GM18861 (cell line): Measurements from ENCODE around the gene NXPE4.
"Not testable (repeated sequence)": the region's sequence is repeated elsewhere in the genome, so short reads cannot be mapped to it uniquely, and the experiment has no call there.

Experiments
- ATAC-seq: cut with Tn5 transposase; IDR thresholded peaks from one replicate; pipeline ENCODE4 v1.9.1; 2021; ENCODE audit not compliant: unreplicated experiment

NXPE4 gene

DNA sequence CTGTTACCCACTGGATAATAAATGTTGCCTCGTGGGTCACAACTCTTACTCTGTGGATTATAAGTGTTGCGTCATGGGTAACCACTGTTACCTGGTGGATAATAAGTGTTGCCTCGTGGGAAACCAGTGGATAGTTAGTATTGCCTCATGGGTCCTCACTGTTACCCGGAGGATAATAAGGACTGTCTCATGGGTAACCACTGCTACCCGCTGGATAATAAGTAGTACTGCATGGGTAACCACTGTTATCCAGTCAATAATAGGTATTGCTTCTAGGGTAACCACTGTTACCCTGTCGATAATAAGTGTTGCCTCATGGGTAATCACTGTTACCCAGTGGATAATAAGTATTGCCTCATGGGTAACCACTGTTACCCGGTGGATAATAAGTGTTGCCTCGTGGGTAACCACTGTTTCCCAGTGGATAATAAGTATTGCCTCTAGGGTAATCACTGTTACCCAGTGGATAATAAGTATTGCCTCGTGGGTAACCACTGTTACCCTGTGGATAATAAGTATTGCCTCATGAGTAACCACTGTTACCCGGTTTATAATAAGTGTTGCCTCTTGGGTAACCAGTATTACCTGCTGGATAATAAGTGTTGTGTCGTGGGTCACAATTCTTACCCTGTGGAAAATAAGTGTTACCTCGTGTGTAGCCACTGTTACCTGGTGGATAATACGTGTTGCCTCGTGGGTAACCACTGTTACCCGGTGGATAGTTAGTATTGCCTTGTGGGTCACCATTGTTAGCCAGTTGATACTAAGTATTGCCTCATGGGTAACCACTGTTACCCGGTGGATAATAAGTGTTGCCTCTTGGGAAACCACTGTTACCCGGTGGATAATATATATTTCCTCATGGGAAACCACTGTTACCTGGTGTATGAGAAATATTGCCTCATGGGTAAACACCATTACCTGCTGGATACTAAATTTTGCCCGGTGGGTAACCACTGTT is 15.7 kb upstream of the NXPE4 start:
- ATAC-seq: no peak

- ATAC-seq: no peak
These were observed 15.0 kb upstream of the NXPE4 start for GRCh38 chr11:114610550-114610949.

GRCh38 chr11:114609429-114609828 is 13.8 kb upstream of the NXPE4 start:
- ATAC-seq: no peak

GRCh38 chr11:114608605-114609004 is 13.0 kb upstream of the NXPE4 start:
- not testable (repeated sequence) for ATAC-seq

DNA sequence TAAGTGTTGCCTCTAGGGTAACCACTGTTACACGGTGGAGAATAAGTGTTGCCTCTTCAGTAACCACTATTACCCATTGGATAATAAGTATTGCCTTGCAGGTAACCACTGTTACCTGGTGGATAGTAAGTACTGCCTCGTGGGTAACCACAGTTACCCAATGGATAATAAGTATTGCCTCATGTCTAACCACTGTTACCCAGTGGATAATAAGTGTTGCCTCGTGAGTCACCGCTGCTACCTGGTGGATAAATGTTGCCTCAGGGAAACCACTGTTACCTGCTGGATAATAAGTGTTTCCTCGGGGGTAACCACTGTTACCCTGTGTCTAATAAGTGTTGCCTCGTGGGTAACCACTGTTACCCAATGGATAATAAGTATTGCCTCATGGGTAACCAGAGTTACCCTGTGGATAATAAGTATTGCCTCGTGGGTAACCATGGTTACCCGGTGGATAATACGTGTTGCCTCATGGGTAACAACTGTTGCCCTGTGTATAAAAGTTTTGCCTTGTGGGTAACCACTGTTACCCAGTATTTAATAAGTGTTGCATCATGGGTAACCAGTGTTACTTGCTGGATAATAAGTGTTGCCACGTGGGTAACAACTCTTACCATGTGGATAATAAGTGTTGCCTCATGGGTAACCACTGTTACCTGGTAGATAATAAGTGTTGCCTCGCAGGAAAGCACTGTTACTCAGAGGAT is 12.3 kb upstream of the NXPE4 start:
- ATAC-seq: no peak

- not testable (repeated sequence) for ATAC-seq
These were observed 11.2 kb upstream of the NXPE4 start for GRCh38 chr11:114606802-114607075.

GRCh38 chr11:114606003-114606801 is 10.6 kb upstream of the NXPE4 start:
- no peak for ATAC-seq

- ATAC-seq: no peak
These were observed 9.8 kb upstream of the NXPE4 start for GRCh38 chr11:114605370-114605769.

DNA sequence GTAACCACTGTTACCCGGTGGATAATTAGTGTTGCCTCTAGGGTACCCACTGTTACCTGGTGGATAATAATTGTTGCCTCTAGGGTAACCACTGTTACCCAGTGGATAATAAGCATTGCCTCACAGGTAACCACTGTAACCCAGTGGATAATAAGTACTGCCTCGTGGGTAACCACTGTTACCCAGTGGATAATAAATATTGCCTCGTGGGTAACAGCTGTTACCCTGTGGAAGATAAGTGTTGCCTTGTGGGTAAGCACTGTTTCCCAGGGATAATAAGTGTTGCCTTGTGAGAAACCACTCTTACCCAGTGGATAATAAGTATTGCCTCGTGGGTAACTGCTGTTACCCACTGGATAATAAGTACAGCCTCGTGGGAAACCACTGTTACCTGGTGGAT is 9.3 kb upstream of the NXPE4 start:
- ATAC-seq: no peak

DNA sequence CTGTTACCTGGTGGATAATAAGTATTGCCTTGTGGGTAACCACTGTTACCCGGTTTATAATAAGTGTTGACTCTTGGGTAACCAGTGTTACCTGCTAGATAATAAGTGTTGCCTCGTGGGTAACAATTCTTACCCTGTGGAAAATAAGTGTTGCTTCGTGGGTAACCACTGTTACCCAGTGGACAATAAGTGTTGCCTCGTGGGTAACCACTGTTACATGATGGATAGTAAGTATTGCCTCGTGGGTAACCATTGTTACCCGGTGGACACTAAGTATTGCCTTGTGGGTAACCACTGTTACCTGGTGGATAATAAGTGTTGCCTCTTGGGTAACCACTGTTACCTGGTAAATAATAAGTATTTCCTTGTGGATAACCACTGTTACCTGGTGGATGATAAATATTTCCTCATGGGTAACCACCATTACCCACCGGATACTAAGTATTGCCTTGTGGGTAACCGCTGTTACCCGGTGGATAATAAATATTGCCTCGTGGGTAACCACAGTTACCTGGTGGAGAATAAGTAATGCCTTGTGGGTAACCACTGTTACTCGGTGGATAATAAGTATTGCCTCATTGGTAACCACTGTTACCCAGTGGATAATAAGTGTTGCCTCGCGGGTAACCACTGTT is 8.7 kb upstream of the NXPE4 start:
- no peak for ATAC-seq

DNA sequence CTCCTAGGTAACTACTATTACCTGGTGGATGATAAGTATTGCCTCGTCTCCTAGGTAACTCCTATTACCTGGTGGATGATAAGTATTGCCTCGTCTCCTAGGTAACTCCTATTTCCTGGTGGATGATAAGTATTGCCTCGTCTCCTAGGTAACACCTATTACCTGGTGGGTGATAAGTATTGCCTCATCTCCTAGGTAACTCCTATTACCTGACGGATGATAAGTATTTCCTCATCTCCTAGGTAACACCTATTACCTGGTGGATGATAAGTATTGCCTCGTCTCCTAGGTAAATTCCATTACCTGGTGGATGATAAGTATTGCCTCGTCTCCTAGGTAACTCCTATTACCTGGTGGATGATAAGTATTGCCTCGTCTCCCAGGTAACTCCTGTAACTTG is 7.6 kb upstream of the NXPE4 start:
- not testable (repeated sequence) for ATAC-seq

DNA sequence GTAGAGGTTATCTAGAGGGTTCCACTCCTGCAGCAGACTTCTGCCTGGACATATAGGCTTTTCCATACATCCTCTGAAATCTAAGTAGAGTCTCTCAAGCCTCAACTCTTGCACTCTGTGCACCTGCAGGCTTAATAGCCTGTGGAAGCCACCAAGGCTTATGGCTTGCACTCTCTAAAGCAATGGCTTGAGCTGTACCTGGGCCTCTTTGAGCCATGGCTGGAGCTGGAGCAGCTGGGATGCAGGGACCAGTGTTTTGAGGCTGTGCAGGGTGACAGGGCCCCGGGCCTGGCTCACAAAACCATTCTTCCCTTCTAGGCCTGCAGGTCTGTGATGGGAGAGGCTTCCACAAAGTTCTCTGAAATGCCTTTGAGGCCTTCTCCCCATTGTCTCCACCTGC is 2.9 kb upstream of the NXPE4 start:
- no peak for ATAC-seq

DNA sequence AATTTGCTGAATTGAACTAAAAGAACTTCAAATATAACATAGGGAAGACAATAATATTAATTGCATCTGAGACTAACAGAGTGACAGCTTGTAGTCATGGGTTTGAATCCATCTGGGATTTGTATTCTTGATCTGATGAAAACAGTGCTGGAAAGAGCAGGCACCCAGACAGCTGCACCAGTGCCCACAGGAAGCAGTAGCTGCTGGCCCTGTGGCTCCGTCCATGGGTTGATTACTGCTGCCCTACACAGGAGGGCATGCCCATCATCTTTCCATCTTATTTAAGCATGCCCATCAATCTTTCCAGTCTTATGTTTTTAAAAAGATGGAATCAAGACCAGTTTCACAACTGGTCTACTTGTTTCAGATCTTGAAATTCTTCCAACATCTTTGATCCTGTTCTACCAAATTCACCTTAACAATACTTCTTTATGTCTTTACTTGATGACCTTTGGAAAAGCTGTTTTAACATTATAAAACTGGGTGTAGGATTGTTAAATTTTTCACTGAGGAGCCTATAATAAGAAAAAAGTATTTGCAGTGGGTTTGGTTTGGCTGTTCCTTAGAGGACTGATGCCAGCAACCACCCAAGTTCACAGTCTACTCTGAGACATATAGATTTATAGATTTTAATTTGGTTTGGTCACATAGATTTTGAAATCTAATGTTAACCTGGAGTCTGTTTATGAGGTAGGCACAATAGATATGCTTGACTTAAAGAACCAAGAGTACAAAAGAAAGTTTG is 761 bp upstream of the NXPE4 start:
- ATAC-seq: no peak

- no peak for ATAC-seq
These were observed 883 bp downstream of the NXPE4 start for GRCh38 chr11:114594703-114595102.

DNA sequence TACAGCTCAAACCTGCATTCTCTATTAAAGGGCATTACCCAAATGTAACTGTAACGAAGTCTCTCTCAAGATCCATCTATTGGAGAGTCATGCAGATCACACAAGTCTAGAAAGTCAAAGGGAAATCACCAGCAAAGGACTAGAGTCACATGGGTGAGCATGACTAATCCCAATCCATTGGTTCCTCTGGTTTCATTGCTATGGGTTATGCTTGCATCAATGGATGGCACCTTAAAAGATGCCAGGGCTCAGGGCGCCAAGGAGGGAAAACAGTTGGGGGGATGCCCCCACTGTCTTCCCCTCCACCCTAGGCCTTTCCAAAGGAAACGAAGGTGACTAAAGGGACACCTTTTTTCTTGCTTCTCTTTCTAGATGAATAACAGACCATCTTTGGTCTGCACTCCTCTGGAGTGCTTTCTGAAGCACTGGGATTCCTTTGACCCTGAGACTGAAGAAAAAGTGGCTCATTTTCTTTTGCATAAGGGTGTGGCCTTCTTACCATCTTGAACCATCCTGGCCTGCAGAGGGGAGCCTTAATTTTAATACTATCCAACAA is 8.1 kb downstream of the NXPE4 start:
- ATAC-seq: no peak

DNA sequence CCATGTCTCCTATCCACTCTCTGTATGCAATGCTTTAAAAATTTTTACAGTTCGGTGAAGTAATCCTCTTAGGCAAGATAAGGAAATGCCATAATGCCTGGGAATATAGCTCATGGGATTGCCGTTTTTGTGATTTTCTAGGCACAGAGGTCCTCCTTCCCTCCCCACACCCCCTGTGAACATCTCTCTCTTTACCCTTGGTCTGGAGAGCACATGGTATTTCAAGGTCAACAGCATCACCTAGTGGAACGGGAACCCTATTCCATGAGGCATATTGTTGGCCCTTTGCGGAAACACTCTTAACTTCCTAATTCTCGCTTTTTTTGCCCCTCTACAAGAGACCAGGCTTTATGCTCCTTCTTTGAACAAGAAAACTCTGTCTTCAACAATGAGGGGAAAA is 8.8 kb downstream of the NXPE4 start:
- ATAC-seq: no peak

GRCh38 chr11:114571712-114572111 is 23.9 kb downstream of the NXPE4 start:
- no peak for ATAC-seq

DNA sequence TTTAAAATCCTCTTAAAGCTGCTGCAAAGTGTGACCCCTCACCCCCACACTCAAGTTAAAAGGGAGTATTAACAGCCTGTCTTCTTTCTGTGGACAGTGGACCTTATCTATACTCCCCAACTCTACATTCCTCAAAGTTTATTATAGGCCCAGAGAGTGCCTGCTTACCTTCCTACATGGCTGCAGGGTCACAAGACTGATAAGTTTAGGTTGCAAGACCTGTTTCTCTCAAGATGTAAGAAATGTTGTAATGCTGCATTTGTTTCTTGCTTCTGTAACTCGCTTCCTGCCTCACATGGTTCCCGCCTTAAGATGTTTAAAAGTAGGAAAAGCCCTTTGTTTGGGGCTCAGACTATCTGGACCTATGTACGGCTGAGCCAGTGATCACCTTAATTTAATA is 25.8 kb downstream of the NXPE4 start:
- ATAC-seq: no peak

DNA sequence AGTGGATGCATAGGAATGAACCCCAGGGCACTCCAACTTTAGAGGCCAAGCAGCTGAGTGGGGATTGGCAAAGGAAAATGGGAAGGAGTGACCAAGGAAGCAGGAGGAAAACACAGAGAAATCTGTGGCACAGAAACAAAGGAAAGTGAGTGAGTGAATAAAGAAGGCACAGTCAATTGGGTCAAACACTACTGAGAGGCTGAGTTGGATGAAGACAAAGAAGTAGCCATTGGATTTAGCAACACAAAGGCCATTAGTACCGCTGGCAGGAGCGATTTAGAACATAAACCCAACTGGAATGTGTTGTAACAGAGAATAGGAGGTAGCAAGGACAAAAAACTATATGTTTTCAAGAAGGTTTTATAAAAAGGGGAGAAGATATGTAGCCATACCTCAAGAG is 29.3 kb downstream of the NXPE4 start:
- ATAC-seq: no peak

- ATAC-seq: no peak
These were observed 30.8 kb downstream of the NXPE4 start for GRCh38 chr11:114564831-114565230.
